HUES64 (cell line): ENCODE results near the gene DNAJB11.

Experiments
- H3K27ac ChIP-seq: 2 replicates; pipeline ENCODE4 v1.7.0; 2013; ENCODE audit warnings: low read depth, low read length, inconsistent platforms
- H3K27me3 ChIP-seq: 2 replicates; pipeline ENCODE4 v1.6.1; 2013; ENCODE audit warnings: mild to moderate bottlenecking, low read length; ENCODE audit not compliant: insufficient read depth
- H3K36me3 ChIP-seq: 2 replicates; pipeline ENCODE4 v1.6.1; 2013; ENCODE audit warnings: mild to moderate bottlenecking, low read length; ENCODE audit not compliant: insufficient read depth
- H3K4me1 ChIP-seq: 2 replicates; pipeline ENCODE4 v1.6.1; 2013; ENCODE audit warnings: mild to moderate bottlenecking, low read length, moderate library complexity; ENCODE audit not compliant: insufficient read depth
- H3K4me3 ChIP-seq: 2 replicates; pipeline ENCODE4 v1.5.1; 2013; ENCODE audit warnings: mild to moderate bottlenecking, low read length, moderate library complexity
- H3K9ac ChIP-seq: 2 replicates; pipeline ENCODE4 v1.6.1; 2013; ENCODE audit warnings: mild to moderate bottlenecking, low read depth, low read length
- H3K9me3 ChIP-seq: 2 replicates; pipeline ENCODE4 v1.6.1; 2013; ENCODE audit warnings: low read depth, low read length; ENCODE audit not compliant: insufficient read depth
- WGBS: fragments of 150-250, 120-280 bp; methylation state at CpG from one replicate; pipeline ENCODE4 v1.1.7; 2013; ENCODE audit warnings: missing lambda C conversion rate; 5-methylcytosine and 5-hydroxymethylcytosine counted together

The DNAJB11 gene

DNA sequence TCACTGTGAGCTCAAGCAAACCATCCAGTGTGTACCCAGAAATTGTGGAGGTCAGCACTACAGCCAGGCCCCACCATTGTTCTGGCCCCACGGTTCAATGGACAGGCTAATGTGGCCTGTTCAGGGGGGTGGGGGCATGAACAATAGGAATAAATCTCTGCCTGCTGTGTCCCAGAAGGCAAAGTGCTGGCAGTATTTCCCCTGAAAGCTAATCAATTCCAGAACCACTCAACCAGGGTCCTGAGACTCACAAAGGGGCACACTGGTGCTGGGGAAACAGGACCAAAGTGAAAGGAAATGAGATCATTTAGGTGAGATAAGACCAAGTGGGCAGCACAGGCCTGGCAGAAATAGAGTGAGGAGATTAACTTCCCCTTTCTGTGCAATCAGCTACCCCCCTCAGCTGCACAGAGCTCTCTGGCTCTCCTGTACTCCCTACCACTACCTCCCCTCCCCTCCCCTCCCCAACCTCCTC, 37.9 kb upstream of the DNAJB11 start:
- Histone ChIP-seq H3K27ac (no peak overlapping the region), H3K9me3 (no peaks in the 10 kb centered on the region), H3K4me3 (no peak overlapping the region), H3K27me3 (no peaks in the 10 kb centered on the region), H3K36me3 (no peaks in the 10 kb centered on the region), H3K9ac (no peak overlapping the region), H3K4me1 (peaks cover 13% of the 10 kb centered on the region)
- WGBS = 59% methylated on average over 1 of the region's 1 CpG

DNA sequence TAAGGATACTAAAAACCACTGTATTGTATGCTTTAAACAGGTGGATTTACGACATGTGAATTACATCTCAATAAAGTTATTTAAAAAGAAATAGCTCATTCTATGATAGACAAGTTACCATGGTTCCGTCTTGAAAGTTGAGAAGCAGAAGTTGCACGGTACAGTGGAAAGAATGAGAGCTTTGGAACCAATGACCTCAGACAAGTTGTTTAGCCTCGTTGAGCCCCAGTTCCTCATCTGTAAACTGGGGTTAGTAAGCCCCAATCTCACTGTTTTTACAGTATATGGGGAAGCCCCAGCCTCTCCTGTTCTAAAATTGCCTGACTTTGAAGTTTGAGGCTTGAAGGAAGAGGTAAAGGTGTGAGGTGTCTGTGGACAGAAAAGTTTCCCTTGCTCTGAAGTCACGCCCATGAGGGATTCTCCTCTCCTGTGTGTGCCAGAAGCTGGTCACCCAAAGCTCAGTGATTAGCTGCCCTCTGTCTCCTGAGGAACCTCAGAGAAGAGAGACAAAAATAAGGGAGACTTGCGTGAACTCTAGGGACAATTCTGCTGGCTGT, 36.3 kb upstream of the DNAJB11 start:
- Histone ChIP-seq H3K4me3 (no peak overlapping the region), H3K4me1 (peaks cover 13% of the 10 kb centered on the region), H3K27me3 (no peaks in the 10 kb centered on the region), H3K27ac (no peak overlapping the region), H3K9ac (no peak overlapping the region), H3K36me3 (no peaks in the 10 kb centered on the region), H3K9me3 (no peaks in the 10 kb centered on the region)
- WGBS = 91% methylated on average over 6 of the region's 6 CpGs

DNA sequence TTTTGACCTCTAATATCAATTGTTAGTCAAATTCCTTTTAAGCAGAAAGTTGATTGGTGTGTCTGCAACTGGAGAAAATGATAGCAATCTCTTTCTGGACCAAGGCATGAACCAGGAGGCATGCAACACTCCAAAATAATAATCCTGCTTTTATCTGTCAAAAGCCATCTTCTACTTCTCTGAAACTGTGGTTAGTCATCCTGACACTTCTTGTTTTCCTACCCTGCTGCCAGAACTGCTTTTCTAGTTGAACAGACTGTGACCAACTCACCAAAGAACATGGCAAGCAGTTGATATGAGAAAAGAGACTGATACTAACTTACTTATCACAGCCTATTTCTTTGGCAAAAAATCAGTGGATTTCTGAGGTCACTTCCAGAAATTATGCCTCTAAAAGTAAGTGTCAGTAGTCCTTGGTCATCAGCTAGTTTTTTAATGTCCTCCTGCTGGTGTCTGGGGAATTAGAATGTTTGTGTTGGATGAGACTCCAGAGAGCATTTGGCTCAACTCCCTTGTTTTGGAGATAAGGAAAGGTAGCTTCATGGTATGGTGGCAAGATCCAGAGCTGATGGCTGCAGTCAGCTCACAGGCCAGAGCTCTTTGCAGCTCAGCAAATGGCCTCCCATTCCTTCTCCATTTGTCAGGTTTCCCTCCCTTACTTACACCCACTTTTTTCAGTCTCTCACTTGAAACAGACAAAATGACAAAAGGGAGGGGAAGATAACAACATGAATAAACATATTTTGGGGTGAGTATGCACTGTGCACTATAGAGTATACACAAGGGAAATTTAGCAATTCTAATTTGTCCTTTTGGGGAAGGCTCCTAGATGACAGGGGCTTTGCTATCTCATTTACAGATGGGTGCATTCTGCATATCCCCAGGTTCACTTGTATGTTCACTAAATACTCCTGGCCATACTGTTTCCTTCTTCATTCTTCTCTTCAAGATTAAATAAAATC, 33.4 kb upstream of the DNAJB11 start:
- Histone ChIP-seq H3K9ac (no peak overlapping the region), H3K4me1 (peaks cover 3% of the 10 kb centered on the region; the same call in 1 of the 2 replicates), H3K4me3 (no peak overlapping the region), H3K27me3 (no peaks in the 10 kb centered on the region), H3K27ac (no peak overlapping the region), H3K36me3 (no peaks in the 10 kb centered on the region), H3K9me3 (no peaks in the 10 kb centered on the region)

DNA sequence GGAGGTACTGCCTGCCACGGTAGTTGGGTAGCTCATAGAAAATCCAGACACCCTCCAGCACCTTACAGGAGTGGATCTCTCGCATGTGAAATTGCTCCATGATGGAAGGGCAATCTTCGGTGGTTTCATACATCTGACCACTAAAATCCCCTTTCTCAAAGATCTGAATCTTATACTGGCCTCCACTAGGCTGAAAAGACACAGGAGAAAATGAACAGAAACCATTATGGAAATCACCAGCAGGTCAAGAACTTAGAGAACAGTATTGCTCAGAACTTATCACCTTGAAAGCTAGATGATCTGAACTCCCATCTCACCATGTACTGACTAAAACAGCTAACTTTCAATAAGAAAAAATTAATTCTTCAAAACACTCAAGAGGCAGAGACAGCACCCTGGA, 31.7 kb upstream of the DNAJB11 start:
- Histone ChIP-seq H3K9ac (no peak overlapping the region), H3K4me3 (no peak overlapping the region), H3K36me3 (no peaks in the 10 kb centered on the region), H3K27ac (no peak overlapping the region), H3K4me1 (no peaks in the 10 kb centered on the region; the same call in 1 of the 2 replicates), H3K27me3 (no peaks in the 10 kb centered on the region), H3K9me3 (no peaks in the 10 kb centered on the region)
- WGBS = 93% methylated on average over 3 of the region's 3 CpGs

DNA sequence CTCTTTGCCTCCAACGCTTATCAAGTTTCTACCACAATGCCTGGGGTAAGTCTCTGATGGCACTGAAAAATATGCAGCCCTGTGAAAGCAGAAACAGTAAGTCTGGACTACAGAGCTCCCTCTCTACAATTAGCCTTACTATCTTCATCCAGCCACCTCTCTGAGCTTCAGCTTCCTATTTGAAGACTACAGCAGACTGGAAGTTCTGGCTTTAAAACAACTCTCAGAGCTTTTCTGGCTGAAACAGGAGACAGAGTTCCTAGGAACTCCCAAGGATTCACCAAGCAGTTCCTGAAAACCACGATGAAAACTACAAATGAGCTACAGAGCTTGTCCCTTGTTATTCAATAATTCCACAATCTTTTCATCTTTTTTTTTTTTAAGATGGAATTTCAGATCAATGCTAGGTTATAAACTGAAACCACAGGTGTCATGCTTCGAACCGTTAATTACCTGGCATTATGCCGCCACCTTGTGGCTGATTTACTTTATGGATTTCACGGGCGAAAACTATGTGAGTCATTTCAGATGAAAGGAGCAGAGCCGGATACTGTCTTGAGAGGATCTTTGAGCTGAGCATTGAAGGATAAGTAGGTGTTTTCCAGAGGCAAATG, 30.2 kb upstream of the DNAJB11 start:
- no peak overlapping the region for H3K27ac ChIP-seq
- no peaks in the 10 kb centered on the region for H3K27me3 ChIP-seq
- H3K9ac ChIP-seq = no peak overlapping the region
- H3K4me1 ChIP-seq = no peaks in the 10 kb centered on the region; the same call in 1 of the 2 replicates
- H3K4me3 ChIP-seq = no peak overlapping the region
- 22% methylated on average over 8 of the region's 8 CpGs for WGBS
- no peaks in the 10 kb centered on the region for H3K36me3 ChIP-seq
- H3K9me3 ChIP-seq = no peaks in the 10 kb centered on the region

DNA sequence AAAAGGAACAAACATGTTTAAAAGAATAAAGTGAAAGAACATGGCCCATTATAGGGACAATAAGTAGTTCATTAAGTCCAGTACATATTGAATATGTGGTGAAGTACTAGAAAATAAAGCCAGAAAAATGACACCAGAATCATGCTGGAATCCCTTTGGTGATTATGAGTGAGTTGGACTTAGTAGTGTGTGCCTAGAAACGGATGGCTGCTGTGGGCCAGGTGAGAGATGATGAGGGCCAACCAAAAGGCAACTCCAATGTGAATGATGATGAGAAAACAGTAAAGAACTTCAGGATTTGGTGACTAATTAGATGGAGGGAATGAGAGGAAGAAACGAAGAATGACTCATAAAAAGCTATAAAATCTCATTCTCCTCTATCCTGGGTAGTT, 29.7 kb upstream of the DNAJB11 start:
- Histone ChIP-seq H3K27me3 (no peaks in the 10 kb centered on the region), H3K27ac (no peak overlapping the region), H3K36me3 (0 out of 2 replicates have a peak, but pooled peaks cover under 1% of the 10 kb centered on the region), H3K9ac (no peak overlapping the region), H3K9me3 (no peaks in the 10 kb centered on the region), H3K4me1 (no peaks in the 10 kb centered on the region; the same call in 1 of the 2 replicates), H3K4me3 (no peak overlapping the region)
- WGBS = 28% methylated on average over 1 of the region's 2 CpGs

DNA sequence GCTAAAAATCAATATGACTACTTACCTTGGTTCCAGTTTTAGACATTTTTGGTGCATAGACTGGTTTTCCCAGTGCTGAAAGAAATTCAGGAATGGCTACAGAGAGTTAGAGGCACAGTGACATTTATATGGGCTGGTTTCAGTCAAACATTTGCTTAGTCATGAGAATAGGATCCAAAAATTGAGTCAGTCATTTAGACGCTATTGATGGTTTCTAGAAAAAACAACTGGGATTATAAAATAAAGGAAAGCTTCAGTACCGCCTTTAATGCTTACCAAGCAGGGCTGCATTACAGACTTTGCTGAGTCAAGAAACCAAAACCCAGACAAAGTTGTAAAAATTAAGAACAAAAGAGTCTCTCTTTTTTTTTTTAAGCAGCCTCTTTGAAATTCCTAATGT, 26.2 kb upstream of the DNAJB11 start, which contains the start of gene CRYGS:
CRYGS (minus strand) TSS at position 100 of the 400 bp plus-strand sequence; CDS start at position 46, 54 bp downstream.
- 93% methylated on average over 2 of the region's 2 CpGs for WGBS
- peaks cover 16% of the 10 kb centered on the region for H3K36me3 ChIP-seq
- no peak within 1 kb of the TSS for H3K9ac ChIP-seq
- no peak within 1 kb of the TSS for H3K27ac ChIP-seq
- H3K9me3 ChIP-seq = no peaks in the 10 kb centered on the region
- H3K27me3 ChIP-seq = no peaks in the 10 kb centered on the region
- H3K4me1 ChIP-seq = no peaks in the 10 kb centered on the region; the same call in 1 of the 2 replicates
- H3K4me3 ChIP-seq = no peak within 1 kb of the TSS

DNA sequence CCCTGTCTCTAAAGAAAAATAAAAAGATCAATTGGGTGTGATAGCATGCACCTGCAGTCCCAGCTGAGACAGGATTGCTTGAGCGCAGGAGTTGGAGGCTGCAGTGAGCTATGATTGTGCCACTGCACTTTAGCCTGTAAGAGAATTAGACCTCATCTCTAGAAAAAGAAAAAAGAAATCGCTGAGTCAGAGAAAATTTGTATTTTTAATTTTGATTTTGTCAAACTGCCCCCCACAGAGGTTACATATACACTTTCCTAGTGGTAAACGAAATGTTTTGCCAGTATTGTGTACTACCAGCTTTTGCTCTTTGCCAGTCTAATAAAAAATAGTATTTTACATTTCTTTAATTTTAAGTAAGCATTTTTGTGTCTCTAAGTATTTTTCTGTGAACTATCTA, 21.0 kb upstream of the DNAJB11 start:
- Histone ChIP-seq H3K9me3 (no peaks in the 10 kb centered on the region), H3K27me3 (no peaks in the 10 kb centered on the region), H3K27ac (no peak overlapping the region), H3K36me3 (peaks cover 45% of the 10 kb centered on the region), H3K4me3 (no peak overlapping the region), H3K4me1 (no peaks in the 10 kb centered on the region), H3K9ac (no peak overlapping the region)
- WGBS = 100% methylated on average over 2 of the region's 3 CpGs

DNA sequence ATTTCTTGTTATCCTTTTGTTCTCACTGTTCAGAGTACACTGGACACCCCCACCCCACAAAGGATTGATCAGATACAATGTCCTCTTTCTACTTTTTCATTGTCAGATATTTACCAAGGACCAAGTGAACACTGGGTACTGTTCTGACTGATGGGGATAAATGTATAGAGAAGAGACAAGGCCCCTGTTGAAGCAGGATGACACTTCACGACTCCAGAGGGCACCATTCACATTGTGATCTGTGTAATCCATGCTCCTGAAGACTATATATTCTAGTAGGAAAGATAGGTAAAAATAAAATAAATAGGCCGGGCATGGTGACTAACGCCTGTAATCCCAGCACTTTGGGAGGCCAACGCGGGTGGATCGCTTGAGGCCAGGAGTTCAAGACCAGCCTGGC, 19.1 kb upstream of the DNAJB11 start:
- H3K27ac ChIP-seq = no peak overlapping the region
- no peak overlapping the region for H3K9ac ChIP-seq
- no peaks in the 10 kb centered on the region for H3K9me3 ChIP-seq
- no peak overlapping the region for H3K4me3 ChIP-seq
- H3K4me1 ChIP-seq = no peaks in the 10 kb centered on the region
- H3K27me3 ChIP-seq = no peaks in the 10 kb centered on the region
- WGBS = 93% methylated on average over 6 of the region's 6 CpGs
- H3K36me3 ChIP-seq = peaks cover 52% of the 10 kb centered on the region

DNA sequence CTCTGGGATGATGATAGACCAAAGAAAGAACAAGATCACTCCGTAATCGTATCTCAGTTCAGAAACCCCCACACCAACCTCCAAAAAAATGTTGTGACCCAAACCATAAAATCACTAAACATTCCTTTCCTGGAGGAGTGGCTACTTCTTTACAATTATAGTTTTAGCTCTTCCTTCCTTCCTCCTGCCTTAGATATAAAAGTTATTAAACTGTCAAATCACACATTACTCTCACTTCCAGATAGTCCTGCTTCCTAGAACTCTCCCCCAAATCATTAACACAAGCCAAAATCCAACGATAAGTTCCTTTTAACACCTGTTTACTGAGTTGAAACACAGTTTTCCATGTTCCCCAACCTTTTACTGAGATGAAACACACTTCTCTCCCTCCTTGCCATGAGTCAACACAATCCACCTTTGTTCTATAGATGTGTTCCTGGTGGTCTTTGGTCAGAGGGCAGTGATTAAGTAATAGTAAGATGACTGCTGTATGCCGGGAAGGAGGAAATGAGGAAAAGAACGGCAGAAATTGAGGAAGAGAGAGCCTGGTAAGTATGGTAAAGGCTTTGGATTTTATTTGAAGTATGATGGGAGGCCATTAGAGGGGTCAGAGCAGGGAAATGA, 18.0 kb upstream of the DNAJB11 start:
- no peak overlapping the region for H3K9ac ChIP-seq
- H3K27me3 ChIP-seq = no peaks in the 10 kb centered on the region
- no peak overlapping the region for H3K27ac ChIP-seq
- H3K36me3 ChIP-seq = peaks cover 56% of the 10 kb centered on the region
- no peaks in the 10 kb centered on the region for H3K9me3 ChIP-seq
- no peaks in the 10 kb centered on the region for H3K4me1 ChIP-seq
- no peak overlapping the region for H3K4me3 ChIP-seq
- 93% methylated on average over 5 of the region's 5 CpGs for WGBS

DNA sequence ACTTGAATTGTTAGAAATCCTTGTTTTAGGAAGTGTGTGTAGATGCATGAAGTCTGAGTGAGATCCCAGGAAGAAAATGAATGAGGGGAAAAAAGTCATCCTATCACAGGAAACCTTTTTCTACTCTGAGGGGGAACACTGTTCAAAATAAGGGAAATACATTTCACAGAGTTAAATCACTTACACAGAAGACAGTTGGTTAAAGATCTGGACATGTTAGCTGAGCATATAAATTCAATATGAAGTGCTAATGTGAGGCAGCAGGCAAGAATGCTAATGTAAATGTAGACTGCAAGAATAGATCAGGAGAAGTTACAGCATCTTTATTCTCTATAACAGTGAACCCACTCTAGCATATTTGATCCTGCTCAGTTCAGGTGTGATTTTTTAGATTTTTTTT, 5.9 kb upstream of the DNAJB11 start:
- Histone ChIP-seq H3K27me3 (no peaks in the 10 kb centered on the region), H3K27ac (no peak overlapping the region), H3K9me3 (no peaks in the 10 kb centered on the region), H3K4me3 (no peak overlapping the region), H3K36me3 (0 out of 2 replicates have a peak, but pooled peaks cover 5% of the 10 kb centered on the region), H3K9ac (no peak overlapping the region), H3K4me1 (0 out of 2 replicates have a peak, but pooled peaks cover 8% of the 10 kb centered on the region)
